Fibroblast of the aortic adventitia (primary cell): Measurements from ENCODE around the gene BHLHE23. TPM values are rescaled to one million over a fixed set of nuclear protein-coding genes. Genes with fewer than 3 reads are reported as not detected.

ENCODE experiments used
- DNase-seq: peaks from one replicate; pipeline ENCODE4 v3.0.0-alpha.2; 2010; ENCODE audit warnings: low read depth
- H3K4me3 ChIP-seq: 2 replicates; pipeline ENCODE4 v1.5.1; 2011; ENCODE audit warnings: low read depth, mild to moderate bottlenecking, control low read depth, low read length, moderate library complexity
- CTCF ChIP-seq: IDR thresholded peaks from 2 replicates; pipeline ENCODE4 v1.5.1; 2011; ENCODE audit warnings: mild to moderate bottlenecking, low read length, control low read depth, inconsistent platforms; ENCODE audit not compliant: insufficient read depth
- total RNA-seq: library from RNA; depleted of rRNA; stranded (reverse); fragments of >200 nt; gene quantifications from 2 replicates; pipeline ENCODE4 v1.2.3, GENCODE V29; 2012; ENCODE audit warnings: low replicate concordance

The BHLHE23 gene
- total RNA-seq, 1 donor: not detected

GRCh38 chr20:62959998-62960436 is 46.7 kb downstream of the BHLHE23 start:
- TF ChIP-seq CTCF: no peak
- H3K4me3 ChIP-seq: no peak overlapping the region
- no peak for DNase-seq

GRCh38 chr20:62959101-62959971 is 47.4 kb downstream of the BHLHE23 start:
- no peak for TF ChIP-seq CTCF
- no peak for DNase-seq
- H3K4me3 ChIP-seq: no peak overlapping the region

- DNase-seq: no peak
- TF ChIP-seq CTCF: no peak
- no peak overlapping the region for H3K4me3 ChIP-seq
These were observed 48.2 kb downstream of the BHLHE23 start for GRCh38 chr20:62958388-62959100.

GRCh38 chr20:62957136-62958117 is 49.3 kb downstream of the BHLHE23 start:
- H3K4me3 ChIP-seq: no peak overlapping the region
- DNase-seq: no peak
- TF ChIP-seq CTCF: no peak

- H3K4me3 ChIP-seq: no peak overlapping the region
- no peak for TF ChIP-seq CTCF
- DNase-seq: no peak
These were observed 50.2 kb downstream of the BHLHE23 start for GRCh38 chr20:62956387-62957135.

Other genes with a start within 250 kb of the BHLHE23 start
- gene MRGBP, start 210.5 kb downstream of the BHLHE23 start, total RNA-seq: 16.8 and 21.7 TPM in 2 replicates
- 31.0 and 46.4 TPM in 2 replicates for gene OGFR, start 202.1 kb downstream of the BHLHE23 start, total RNA-seq
- gene COL9A3, start 189.9 kb downstream of the BHLHE23 start, total RNA-seq: 0.36 and 0.98 TPM in 2 replicates
- 23.7 and 27.9 TPM in 2 replicates for gene TCFL5, start 145.1 kb downstream of the BHLHE23 start, total RNA-seq
- gene DIDO1, start 80.5 kb downstream of the BHLHE23 start, total RNA-seq: 48.4 TPM in 2 replicates
- 27.7 and 35.4 TPM in 2 replicates for gene GID8, start 68.8 kb downstream of the BHLHE23 start, total RNA-seq
- 0.41 and 2.0 TPM in 2 replicates for gene SLC17A9, start 54.3 kb downstream of the BHLHE23 start, total RNA-seq
- gene YTHDF1, start 209.2 kb upstream of the BHLHE23 start, total RNA-seq: 24.8 and 28.6 TPM in 2 replicates
- gene BIRC7, start 228.9 kb upstream of the BHLHE23 start, total RNA-seq: 0.09 and 0.25 TPM in 2 replicates
- gene NKAIN4, start 247.5 kb upstream of the BHLHE23 start, total RNA-seq: not detected in 2 replicates